Left kidney (tissue), 2 donors: ENCODE results near the gene PAXX. TPM values are rescaled to one million over a fixed set of nuclear protein-coding genes. Genes with fewer than 3 reads are reported as not detected.

Experiments
- DNase-seq: peaks from one replicate; pipeline ENCODE4 v3.0.0-alpha.2; 2013
- polyA plus RNA-seq: library from polyadenylated mRNA; unstranded; fragments of 120-200 nt; gene quantifications from one replicate; pipeline ENCODE4 v1.2.1, GENCODE V29; 2013; ENCODE audit not compliant: insufficient read length

Gene PAXX
- polyA plus RNA-seq, 1 donor: 23.3 TPM

- DNase-seq: no peak
These were observed 40.5 kb upstream of the PAXX start, which contains the start of gene LCN12 for GRCh38 chr9:136951541-136952320. Gene LCN12 (plus strand): TSS chr9:136952273. CDS start chr9:136952328, 55 bp downstream.

- no peak for DNase-seq
These were observed 39.8 kb upstream of the PAXX start for GRCh38 chr9:136952321-136952850.

- DNase-seq: no peak
These were observed 39.1 kb upstream of the PAXX start for GRCh38 chr9:136952876-136953770.

- no peak for DNase-seq
These were observed 38.4 kb upstream of the PAXX start for GRCh38 chr9:136953771-136954269.

- DNase-seq: no peak
These were observed 37.7 kb upstream of the PAXX start for GRCh38 chr9:136954270-136955083.

- no peak for DNase-seq
These were observed 36.9 kb upstream of the PAXX start for GRCh38 chr9:136955202-136955942.

GRCh38 chr9:136955943-136956335 is 36.3 kb upstream of the PAXX start:
- DNase-seq: no peak

GRCh38 chr9:136956604-136957003 is 35.6 kb upstream of the PAXX start:
- DNase-seq: no peak

- no peak for DNase-seq
These were observed 34.8 kb upstream of the PAXX start for GRCh38 chr9:136957461-136957860.

GRCh38 chr9:136957901-136958300 is 34.3 kb upstream of the PAXX start:
- no peak for DNase-seq

GRCh38 chr9:136958473-136958872 is 33.7 kb upstream of the PAXX start:
- DNase-seq: no peak

- DNase-seq: no peak
These were observed 33.0 kb upstream of the PAXX start for GRCh38 chr9:136958898-136959850.

GRCh38 chr9:136960212-136960937 is 31.8 kb upstream of the PAXX start:
- DNase-seq: no peak

GRCh38 chr9:136960938-136961275 is 31.3 kb upstream of the PAXX start:
- no peak for DNase-seq

- no peak for DNase-seq
These were observed 30.8 kb upstream of the PAXX start for GRCh38 chr9:136961279-136962065.

- DNase-seq: no peak
These were observed 30.1 kb upstream of the PAXX start for GRCh38 chr9:136962163-136962562.

- DNase-seq: no peak
These were observed 29.4 kb upstream of the PAXX start for GRCh38 chr9:136962701-136963248.

GRCh38 chr9:136963341-136963740 is 28.9 kb upstream of the PAXX start:
- DNase-seq: no peak
